Measurements from ENCODE around the gene ADAM19.

DNA sequence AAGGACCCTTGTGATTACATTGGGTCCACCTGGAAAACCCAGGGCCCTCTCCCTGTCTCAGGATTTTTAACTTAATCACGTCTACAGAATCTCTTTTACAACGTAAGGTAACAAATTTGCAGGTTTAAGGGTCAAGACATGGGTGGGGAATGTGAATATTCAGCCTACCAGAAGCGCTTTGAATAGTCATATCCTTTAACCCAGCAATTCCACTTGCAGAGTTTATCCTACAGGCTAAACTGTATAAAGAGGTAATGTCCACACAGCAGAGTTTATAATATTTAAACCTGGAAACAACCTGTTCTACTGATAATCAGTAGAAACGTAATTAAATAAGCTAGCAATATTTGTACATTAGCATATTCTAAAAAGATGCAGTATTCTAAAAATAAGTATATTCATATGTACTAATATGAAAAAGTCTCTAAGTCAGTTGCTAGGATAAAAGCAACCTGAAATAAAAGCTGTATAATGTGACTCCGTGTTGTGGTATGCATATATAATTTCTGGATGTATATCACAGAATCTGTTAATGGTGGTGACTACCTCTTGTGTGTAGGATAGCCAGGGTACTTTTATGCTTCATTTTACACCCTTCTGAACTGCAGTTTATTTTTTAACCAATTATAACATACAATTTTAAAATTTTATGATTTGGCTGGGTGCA lies 129.7 kb downstream of the ADAM19 start:
- TF ChIP-seq, protein P1, sequence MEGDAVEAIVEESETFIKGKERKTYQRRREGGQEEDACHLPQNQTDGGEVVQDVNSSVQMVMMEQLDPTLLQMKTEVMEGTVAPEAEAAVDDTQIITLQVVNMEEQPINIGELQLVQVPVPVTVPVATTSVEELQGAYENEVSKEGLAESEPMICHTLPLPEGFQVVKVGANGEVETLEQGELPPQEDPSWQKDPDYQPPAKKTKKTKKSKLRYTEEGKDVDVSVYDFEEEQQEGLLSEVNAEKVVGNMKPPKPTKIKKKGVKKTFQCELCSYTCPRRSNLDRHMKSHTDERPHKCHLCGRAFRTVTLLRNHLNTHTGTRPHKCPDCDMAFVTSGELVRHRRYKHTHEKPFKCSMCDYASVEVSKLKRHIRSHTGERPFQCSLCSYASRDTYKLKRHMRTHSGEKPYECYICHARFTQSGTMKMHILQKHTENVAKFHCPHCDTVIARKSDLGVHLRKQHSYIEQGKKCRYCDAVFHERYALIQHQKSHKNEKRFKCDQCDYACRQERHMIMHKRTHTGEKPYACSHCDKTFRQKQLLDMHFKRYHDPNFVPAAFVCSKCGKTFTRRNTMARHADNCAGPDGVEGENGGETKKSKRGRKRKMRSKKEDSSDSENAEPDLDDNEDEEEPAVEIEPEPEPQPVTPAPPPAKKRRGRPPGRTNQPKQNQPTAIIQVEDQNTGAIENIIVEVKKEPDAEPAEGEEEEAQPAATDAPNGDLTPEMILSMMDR (IDR thresholded peaks at IDR 0.05; ENCODE audit: low read depth, low read length): no peak
- TF ChIP-seq EZH2phosphoT487 (IDR thresholded peaks at IDR 0.05; ENCODE audit: low read depth): no peak

Data from OCI-LY3 (cell line).